GM18868 (cell line): ENCODE results near the gene SLC37A3.
"Not testable (repeated sequence)": the region's sequence is repeated elsewhere in the genome, so short reads cannot be mapped to it uniquely, and the experiment has no call there.

Source experiments
- ATAC-seq: cut with Tn5 transposase; IDR thresholded peaks from one replicate; pipeline ENCODE4 v1.9.1; 2021; ENCODE audit warnings: mild to moderate bottlenecking, moderate library complexity; ENCODE audit not compliant: unreplicated experiment

The SLC37A3 gene

DNA sequence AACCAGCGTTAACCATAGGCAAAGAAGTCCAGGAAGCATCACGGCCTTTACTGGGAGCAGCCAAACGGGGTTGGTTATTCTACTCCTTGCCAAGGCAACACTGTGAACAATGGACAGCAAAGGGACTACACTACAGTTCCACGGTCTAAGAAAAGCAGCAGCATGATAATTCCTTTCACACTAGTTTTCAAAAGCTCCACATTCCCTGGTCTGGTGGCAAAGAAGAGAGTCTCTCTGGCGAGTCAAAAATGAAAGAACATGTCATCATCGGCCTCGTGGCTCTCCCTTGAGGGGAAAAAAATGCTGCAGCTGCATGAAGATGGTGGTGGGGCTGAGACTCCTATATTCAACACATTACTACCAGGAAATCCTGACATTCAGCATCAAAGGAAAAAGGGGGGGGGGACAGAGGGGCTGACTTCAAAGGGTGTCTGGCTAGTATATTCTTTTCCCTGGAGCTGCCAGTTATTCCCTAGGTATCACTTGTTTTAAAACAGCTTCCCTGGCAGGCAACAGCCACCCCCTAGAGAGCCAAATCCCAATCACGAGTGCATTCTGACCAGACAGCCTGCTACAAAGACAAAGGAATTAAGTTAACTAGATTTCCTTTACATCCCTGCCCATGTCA lies 49.1 kb downstream of the SLC37A3 start:
- no peak for ATAC-seq

DNA sequence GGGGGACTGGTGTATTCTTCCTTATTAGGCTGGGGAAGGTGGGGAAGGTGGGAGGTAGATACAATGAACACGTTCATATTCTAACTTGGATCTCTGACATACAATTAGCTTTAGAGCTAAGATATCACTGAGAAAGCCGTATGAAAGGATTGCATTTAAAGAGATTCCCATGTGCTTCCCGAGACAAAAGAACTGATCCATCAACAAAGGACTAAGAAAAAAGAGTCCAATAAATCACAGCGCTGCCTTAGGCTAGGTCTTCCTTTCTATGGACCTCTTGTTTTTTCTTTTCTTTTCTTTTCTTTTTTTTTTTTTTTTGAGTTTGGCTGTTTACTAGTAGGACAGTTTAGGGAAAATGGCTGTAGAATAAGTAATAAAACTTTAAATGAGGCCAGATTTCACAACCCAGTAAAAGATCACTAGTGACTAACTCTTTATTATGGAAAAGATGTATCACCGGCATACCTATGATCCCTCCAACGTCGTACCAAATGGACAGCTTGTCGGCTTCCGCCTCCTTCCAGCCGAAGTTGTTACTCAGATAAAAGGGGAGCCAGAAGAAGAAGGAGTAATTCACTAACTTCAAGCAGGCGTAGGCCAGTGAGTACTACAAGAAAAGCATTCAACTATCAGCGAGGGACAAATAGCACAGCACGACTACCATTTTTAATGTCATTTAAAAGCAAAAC lies 50.0 kb downstream of the SLC37A3 start:
- no peak for ATAC-seq

DNA sequence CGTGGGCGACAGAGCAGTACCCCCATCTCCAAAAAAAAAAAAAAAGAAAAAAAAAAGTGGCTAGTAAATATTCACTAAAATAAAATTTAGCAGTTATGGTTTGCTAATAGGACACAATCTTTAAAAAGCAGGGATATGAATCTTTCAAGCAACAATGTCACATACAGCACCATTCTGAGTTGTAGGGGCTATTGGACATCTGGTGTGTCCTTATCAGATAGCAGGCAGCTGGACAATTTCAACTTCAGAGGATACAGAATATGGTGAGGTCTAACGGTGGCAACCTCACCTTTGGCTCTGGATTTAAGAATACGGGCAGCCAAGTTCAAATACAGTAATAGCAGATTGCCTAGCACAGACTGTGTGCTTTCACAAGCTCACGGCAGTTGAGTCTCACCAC lies 51.1 kb downstream of the SLC37A3 start:
- ATAC-seq, result no peak

DNA sequence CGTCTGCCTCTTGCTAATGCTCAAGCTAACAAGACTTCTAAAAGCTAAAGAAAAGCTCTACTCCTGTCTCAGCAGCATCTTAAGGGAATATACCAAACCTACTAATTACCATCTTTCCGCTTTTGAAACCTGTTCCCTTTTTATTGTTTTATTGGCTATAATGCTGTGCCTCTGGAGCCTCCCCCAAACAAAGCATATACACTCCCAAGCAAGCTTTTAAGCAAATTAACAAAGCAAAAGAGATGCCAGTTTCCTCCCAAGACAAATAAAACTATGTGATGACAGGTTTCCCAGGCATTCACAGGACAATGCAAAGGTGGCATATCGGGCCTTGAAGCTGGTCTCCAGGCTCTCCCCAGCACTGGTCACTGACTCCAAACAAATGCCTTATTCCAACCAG lies 52.9 kb downstream of the SLC37A3 start:
- no peak for ATAC-seq

DNA sequence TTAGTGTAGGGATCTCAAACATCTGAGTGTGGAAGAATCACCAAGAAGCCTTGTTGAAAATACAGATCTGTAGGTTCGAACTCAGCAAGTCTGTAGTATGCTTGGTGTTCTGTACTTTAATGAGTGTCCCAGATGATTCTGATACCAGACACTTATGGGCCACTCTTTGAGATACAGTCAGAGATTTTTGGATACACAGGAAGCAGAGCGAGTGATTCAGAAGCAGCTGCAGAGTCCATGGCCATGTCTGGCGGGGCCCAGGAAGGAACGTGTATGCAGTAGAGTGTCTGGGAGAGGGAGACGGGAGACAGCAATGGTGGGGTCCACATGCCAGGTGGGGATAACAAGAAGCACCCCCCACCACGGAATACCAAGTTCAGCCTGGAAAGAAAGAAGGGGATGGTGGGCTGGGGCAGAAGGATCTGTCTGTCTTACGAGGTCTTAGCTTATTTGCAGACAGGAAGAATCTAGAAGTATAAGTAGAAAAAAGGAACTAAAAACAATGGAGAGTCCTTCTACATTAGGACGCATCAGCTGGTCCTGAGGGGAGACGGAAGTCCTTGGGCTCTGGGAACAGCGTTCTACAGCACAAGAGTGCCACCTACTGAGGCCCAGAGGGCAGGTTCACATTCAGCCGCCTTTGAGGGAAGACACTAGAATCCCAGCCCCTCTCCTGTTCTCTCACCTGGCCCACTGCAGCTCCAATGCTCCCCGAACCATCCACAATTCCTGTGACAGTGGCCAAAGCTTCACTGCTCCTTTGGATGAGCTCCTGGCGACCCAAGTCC lies 55.4 kb downstream of the SLC37A3 start:
- ATAC-seq, result no peak

DNA sequence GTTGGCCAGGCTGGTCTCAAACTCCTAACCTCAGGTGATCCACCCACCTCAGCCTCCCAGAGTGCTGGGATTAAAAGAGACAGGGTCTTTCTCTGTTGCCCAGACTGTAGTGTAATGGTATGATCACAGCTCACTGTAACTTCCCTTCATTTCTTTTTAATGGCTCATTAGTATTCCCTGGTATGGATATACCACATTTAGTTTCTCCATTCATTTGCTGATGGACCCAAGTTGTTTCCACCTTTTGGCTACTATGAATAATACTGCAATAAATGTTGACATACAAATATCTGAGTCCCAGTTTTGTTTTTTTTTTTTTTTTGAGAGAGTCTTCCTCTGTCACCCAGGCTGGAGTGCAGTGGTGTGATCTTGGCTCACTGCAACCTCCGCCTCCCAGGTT lies 59.4 kb downstream of the SLC37A3 start:
- ATAC-seq, result not testable (repeated sequence)

DNA sequence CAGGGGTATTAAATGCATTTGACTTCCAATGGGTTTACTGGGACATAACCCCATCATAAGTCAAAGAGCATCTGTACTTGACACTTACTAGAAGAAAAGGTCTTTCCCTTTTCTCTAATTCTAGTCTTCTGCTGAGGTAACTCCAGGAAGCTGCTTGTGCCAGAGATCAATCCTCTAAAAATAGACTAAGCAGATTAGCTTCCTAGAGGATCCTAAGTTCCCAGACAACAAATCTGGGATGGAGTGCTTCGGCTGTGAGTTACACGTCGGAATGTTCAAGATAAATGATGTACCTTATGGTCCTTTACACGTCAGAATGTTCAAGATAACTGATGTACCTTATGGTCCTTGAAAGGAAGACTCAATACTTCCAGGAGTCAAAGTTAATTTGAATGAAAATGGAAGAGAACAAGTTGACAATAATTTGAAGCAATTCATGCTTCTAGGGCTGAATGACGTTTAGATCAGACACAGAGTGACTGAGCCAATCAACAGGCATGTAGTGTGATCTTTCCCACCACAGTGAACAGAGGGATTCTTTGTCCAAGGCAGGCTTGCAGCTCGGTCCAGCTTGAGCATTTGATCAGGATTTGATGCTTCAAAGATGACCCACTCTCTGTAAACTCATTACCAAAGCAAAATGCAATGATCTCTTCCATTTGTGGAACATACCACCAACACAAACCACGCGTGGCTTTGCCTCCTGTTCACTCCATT lies 63.8 kb downstream of the SLC37A3 start:
- no peak for ATAC-seq

DNA sequence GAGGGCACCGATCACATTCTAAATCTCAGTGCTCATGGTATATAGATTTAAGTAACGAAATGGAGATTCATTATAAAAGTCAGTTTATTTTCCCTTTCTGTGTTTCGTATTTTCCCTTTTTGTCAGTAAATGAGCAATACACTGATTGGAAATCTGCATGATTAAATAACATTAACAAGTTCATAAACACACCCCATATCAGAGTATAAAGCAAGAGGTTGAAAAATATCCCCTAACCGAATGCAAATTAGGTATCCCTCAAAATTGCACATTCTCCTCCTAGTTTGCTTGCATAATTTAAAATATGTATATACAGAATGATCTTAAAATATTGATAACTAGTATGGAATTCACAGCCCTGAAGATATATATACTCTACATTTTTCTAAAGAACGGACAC lies 64.6 kb downstream of the SLC37A3 start:
- no peak for ATAC-seq

DNA sequence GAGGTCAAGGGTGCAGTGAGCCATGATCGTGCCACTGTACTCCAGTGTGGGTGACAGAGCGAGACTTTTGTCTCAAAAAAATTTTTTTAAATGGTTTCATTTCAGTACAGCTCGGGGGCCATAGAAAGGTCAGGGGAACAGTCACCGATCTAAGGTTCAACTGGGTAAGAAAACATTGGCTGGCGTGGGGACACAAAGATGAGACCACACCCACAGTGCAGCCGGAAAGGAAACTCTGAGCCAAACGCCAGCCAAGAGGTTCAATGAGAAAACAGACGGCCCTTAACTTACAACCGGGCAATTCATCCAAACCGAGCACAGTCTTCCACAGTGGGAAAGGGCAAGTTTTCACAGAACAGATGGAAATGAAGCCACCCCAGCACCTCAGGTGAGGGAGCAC lies 65.1 kb downstream of the SLC37A3 start:
- no peak for ATAC-seq

DNA sequence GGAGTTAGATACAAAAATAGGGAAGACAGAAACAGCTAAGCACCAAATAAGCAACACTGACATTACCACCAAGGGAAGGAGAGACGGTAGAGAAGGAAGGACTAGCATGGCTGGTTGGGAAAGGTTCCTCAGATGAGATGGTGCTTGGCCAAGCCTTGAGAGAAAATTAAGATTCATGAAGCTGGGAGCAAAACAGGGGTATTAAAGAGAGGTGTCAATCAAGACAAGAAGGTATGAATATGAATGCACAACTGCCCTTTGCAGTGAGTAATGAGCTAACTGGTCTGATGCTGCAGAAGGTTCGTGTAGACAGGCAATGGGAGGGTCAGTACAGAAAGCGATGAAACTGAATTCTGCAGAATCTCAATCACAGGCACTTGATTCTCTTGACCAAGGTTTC lies 67.7 kb downstream of the SLC37A3 start:
- ATAC-seq, result no peak

DNA sequence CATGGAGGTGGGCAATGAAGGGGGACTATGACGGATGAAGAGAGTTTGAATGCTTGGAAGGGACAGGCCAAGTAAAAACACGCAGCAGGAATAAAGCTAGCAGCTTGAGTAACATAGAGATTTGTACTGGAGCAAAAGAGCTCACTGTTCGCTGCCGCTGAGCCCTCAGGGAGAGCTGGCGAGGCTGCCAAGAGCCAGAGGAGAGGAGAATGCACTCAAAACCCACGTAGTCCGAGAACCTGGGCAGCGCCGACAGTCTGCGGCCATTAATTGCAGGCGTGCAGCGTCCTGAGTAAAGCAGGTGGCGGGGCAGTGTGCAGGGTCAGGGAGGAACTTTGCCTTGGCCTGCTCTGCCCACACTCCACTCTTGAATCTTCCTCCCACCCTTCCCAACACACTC lies 68.2 kb downstream of the SLC37A3 start:
- ATAC-seq, result no peak

DNA sequence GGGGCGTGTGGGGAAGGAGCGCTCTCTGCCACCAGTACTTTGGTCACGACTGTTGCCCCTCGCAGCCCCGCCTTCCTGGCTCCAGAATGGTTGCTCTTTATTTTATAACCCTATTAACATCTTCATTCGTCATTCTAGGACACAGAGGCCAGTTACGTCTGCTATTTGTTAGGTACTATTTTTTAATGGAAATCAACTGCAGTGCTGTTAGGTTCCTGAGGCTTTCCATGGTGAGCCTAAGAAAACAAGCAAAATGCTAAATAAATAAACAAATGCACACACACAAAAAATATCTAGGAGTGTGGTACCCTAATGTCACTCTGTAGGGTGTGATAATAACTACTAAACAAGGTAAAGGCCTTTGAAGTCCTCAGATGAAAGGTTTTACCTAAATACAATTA lies 71.1 kb downstream of the SLC37A3 start:
- ATAC-seq, result no peak

DNA sequence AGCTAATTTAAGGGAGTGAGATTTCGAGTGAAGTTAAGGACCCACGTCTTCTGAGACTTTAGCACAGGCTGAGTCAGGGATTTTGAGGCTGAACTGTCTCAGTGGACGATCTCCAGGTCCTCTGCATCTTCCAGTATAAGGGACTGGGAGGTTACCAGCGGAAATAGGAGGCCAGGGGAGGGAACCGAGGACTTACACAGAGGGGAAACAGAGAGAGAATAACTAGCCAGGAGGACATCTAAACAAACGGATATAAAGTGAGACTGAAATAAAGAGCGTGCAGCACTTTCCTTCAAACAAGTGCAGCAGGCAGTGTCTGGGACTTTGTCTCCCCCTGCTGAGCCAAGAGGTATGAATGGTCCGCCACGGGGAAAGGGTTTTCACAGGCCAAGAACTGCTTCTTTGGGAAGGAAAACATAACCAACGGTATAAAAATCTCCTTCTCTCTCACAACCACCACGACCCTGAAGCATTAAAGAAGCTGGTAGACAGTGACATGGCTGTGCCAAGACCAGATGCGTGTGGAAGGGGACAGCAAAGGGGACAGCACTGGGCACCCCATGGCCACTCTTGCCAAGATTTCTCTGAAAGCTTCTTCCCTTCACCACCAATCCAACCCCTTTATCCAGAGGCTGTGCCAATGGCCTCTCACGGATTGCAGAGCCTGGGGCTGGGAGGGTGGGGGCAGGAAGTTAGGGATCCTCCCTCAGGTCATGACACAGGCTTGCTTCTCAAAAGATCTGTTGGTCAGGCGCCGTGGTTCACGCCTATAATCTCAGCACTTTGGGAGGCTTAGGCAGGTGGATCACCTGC lies 72.0 kb downstream of the SLC37A3 start:
- peak; percentile 42 for ATAC-seq

DNA sequence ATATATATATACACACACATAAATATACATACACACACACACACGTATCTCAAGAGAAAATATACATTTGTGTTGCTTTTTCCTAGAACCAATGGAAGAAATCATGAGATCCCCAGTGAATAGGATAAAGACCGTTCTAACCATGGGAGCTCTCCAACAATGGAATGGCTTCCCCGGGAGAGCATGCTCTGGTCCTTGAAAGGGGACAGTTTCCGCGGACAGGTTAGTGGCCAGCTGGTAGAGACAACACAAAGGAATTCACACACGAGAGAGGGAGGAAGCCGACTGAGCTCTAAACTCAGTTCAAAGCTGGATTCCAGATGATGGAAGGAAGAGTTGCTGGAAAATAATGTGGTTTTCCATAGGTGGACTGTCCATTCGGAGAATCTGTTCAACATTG lies 72.7 kb downstream of the SLC37A3 start:
- no peak for ATAC-seq

DNA sequence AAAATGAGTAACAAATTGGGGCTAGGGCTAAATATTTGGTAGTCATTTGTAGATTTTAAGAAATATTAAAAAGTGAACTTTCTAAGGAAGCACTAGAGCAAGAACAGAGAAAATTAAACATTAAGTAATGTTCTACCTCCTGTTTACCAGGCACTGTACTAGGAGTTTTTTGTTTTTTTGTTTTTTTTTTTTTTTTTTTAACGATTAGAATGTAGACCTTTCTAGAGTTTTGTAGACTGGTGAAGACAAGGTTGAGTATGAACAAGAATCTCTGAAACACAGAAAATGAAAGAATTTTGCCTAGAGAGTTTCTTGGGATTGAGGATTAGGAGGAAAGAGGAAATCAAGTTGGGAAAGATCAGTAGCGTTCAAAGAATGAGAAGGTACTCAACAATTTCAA lies 73.6 kb downstream of the SLC37A3 start:
- ATAC-seq, result no peak

DNA sequence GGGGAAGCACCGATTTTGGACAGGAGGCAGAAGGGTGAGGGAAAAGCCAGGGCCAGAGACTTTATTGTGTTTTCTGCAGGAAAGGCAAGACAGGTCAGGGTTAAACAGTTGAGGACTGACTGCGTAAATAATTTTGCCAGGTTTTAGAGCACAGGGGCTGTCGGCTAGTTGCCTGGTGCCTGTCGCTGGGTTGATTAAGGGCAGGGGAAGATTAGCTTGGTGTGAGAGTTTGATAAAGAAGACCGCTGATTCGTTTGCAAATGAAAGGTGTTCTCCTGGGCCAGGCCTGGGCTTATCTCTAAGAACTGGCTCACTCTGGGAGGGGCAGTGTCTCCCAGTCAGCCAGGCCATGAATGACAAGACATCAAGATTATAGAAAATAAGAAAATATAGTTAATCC lies 75.6 kb downstream of the SLC37A3 start:
- no peak for ATAC-seq

DNA sequence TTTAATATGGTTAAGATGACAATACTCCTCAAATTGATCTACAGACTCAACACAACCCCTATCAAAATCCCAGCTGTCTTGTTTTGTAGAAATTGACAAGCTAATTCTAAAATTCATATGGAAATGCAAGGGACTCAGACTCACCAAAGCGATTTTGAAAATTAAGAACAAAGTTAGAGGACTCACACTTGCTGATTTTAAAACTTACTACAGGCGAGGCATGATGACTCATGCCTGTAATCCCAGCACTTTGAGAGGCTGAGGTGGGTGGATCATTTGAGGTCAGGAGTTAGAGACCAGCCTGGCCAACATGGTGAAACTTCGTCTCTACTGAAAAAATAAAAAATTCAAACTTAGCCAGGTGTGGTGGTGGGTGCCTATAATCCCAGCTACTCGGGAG lies 78.3 kb downstream of the SLC37A3 start:
- ATAC-seq, result not testable (repeated sequence)

DNA sequence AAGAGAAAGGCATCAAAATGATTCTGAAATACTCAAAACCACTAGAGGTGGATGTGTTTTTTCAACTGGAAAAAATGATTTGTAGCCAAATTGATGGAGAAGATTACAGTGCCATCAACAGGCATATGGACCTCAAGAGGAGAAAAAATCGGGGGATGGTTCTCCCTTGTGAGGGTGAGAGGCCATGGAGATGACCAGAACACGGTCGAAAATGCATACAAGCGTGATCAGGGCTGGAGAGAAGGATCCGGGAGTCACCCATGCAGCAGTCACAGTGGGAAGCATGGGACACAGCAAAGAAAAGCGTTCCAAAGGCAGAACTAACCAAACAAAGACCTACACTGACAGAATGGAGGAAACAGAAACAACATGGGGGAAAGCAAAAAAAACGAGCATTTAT lies 80.3 kb downstream of the SLC37A3 start:
- ATAC-seq, result no peak

DNA sequence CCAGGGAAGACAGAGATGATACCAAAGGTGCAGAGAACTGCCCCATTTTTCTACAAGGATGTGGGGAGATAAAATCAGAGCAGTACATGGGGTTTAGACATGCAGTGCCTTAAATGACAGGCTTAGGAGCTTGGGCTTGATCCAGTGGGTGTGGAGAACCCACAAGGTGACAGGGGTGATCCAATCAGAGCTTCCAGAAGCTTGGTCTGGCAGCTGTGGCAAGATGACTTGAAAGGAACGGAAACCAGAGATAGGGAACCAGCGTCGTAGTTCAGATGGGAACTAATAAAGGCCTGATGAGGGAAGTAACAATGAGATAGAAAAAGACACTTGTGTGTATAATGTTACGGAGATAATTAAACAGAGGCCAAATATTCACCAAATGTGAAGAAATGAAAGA lies 80.7 kb downstream of the SLC37A3 start:
- no peak for ATAC-seq

DNA sequence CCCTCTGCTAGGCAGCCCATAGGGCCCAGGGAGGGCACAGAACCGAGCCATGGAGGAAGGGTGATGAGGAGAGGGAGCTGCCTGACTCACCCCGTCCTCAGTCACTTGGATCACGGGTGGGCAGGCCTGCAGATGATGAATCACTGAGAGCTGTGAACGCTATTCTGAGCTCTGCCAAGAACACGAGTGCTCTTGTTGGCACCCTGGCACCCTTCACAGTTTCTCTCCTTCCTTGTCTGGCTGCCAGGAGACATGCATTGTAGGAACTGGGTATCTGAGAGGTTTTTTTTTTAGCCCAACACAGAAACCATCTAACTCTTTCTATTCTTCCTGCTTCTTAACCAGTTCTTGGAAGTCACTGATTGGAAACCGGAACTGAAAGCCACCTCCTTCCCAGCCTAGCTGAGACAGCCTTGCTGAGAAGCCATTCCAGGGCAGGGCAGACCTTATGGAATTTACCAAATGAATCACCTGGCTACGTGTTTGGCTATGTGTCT lies 82.1 kb downstream of the SLC37A3 start:
- no peak for ATAC-seq
